AG09309 (cell line): ENCODE measurements around the gene NPHP1.

ENCODE experiments used
- DNase-seq: peaks from one replicate; pipeline ENCODE4 v3.0.0-alpha.2; 2010; ENCODE audit warnings: low read depth
- H3K4me3 ChIP-seq: 2 replicates; pipeline ENCODE4 v1.5.1; 2011; ENCODE audit warnings: mild to moderate bottlenecking, low read depth, low read length, moderate library complexity; ENCODE audit not compliant: control insufficient read depth
- TF ChIP-seq, protein P1 (sequence below): IDR thresholded peaks from 2 replicates; pipeline ENCODE4 v1.5.1; 2011; ENCODE audit warnings: mild to moderate bottlenecking, low read depth, low read length, inconsistent platforms; ENCODE audit not compliant: insufficient read depth, control insufficient read depth; ENCODE audit errors: missing control alignments

Gene NPHP1

DNA sequence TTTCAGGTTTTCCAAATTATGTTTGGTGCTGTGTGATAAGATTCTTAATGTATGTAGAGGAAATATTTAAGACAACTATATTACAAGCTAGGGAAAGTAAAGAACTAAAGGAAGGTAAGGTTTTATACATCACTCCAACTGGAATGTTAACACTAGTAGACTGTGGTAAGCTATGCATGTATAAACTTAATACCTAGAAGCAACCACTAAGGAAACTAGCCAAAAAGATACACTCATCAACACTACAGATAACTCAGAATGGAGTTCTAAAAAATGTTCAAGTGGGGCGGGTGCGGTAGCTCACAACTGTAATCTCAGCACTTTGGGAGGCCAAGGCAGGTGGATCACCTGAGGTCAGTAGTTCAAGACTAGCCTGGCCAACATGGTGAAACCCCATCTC lies 51.4 kb downstream of the NPHP1 start:
- DNase-seq = no peak
- no peak overlapping the region for H3K4me3 ChIP-seq
- TF ChIP-seq, protein P1, sequence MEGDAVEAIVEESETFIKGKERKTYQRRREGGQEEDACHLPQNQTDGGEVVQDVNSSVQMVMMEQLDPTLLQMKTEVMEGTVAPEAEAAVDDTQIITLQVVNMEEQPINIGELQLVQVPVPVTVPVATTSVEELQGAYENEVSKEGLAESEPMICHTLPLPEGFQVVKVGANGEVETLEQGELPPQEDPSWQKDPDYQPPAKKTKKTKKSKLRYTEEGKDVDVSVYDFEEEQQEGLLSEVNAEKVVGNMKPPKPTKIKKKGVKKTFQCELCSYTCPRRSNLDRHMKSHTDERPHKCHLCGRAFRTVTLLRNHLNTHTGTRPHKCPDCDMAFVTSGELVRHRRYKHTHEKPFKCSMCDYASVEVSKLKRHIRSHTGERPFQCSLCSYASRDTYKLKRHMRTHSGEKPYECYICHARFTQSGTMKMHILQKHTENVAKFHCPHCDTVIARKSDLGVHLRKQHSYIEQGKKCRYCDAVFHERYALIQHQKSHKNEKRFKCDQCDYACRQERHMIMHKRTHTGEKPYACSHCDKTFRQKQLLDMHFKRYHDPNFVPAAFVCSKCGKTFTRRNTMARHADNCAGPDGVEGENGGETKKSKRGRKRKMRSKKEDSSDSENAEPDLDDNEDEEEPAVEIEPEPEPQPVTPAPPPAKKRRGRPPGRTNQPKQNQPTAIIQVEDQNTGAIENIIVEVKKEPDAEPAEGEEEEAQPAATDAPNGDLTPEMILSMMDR = no peak

- no peak for DNase-seq
- H3K4me3 ChIP-seq = no peak overlapping the region
- TF ChIP-seq, protein P1 = no peak
Measured at GRCh38 chr2:110152943-110153342, 51.9 kb downstream of the NPHP1 start.

- H3K4me3 ChIP-seq = no peak overlapping the region
- TF ChIP-seq, protein P1 = no peak
- DNase-seq = peak; percentile 91
Measured at GRCh38 chr2:110149330-110150220, 55.2 kb downstream of the NPHP1 start.

DNA sequence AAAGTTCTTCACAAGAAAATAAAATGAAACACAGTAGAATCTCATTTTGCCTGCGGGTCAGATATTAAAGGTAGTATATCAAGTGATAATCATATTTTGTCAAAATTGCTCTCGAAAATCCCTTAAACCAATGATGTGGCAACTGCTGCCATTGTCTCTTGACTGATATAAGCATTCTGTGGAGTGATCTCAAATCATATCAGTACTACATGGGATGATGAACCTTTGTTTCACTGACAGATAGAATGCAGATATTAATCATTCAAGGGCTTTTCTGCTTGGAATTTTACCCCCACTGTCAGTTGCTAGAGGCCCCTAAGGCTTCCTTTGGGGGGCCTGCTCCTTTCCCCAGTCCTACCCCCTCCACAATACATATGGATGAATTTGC lies 57.9 kb downstream of the NPHP1 start:
- TF ChIP-seq, protein P1 = no peak

DNA sequence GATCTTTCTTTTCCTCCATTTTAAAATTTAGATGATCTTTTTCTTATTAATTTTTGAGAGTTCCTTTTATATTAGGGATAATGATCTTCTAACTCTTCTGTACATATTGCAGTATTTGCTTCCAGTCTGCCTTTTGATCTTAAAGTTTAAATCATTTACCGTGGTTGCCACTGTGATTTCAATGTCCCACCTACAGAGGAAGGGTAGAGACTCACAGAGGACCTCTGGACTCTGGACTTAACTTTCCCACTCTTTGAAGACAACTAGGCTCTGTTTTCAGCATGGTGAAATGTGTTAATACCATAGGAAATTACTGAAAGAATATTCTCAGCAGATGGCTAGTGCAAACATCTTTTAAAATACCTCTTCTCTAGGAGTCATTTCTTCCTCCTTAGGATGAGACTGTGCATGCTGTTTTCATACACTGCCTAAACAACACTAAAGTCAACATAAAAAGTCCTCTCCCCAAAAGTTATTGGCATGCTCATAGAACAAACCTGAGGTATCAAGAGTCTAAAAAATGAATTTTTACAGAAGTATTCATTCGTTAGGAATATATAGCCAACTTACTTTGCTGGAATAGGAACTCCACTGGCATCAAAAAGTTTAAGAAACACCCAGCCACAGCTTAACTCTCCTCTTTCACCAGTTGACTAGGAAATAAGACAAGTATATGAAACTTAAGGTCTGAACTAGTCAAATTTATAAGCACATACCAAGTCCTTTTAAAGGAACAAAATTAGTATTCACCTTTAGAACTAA lies 58.4 kb downstream of the NPHP1 start:
- TF ChIP-seq, protein P1 = no peak
- DNase-seq = no peak
- H3K4me3 ChIP-seq = no peak overlapping the region

More for the DNA sequence above, 57.9 kb downstream of the NPHP1 start:
- H3K4me3 ChIP-seq = no peak overlapping the region
- DNase-seq = no peak

GRCh38 chr2:110143982-110144381 lies 60.8 kb downstream of the NPHP1 start:
- no peak for DNase-seq
- no peak overlapping the region for H3K4me3 ChIP-seq
- TF ChIP-seq, protein P1 = no peak
